Memory B cell (primary cell): ENCODE data around the gene CUX1.

Experiments
- ATAC-seq: fragments of 150-1000 bp; cut with Tn5 transposase; 2 replicates; pipeline ENCODE4 v1.10.0; 2021; ENCODE audit warnings: low read depth, mild to moderate bottlenecking, moderate library complexity
- DNase-seq, 2 donors: peaks; one replicate each; pipeline ENCODE4 v3.0.0; 2022; ENCODE audit warnings: low spot score in 2 of 2
- H3K27ac Mint-ChIP-seq: one replicate; pipeline ENCODE4 v1.8.0; 2022; ENCODE audit warnings: mild to moderate bottlenecking, moderate library complexity, mixed read lengths
- H3K27me3 Mint-ChIP-seq: one replicate; pipeline ENCODE4 v1.8.0; 2022; ENCODE audit warnings: mixed read lengths
- H3K36me3 Mint-ChIP-seq: one replicate; pipeline ENCODE4 v1.8.0; 2022; ENCODE audit warnings: mild to moderate bottlenecking, mixed read lengths
- H3K4me1 Mint-ChIP-seq: one replicate; pipeline ENCODE4 v1.8.0; 2022; ENCODE audit warnings: mixed read lengths
- H3K4me3 Mint-ChIP-seq: one replicate; pipeline ENCODE4 v1.8.0; 2022; ENCODE audit warnings: mild to moderate bottlenecking, moderate library complexity, mixed read lengths
- H3K9me3 Mint-ChIP-seq: one replicate; pipeline ENCODE4 v1.8.0; 2022; ENCODE audit warnings: mixed read lengths

Gene CUX1

GRCh38 chr7:102252366-102252982, 435.0 kb downstream of the CUX1 start:
- Mint-ChIP-seq H3K4me1 (peaks cover 10% of the 10 kb centered on the region), H3K36me3 (peaks cover 10% of the 10 kb centered on the region), H3K27ac (peak overlapping the region; percentile 20), H3K9me3 (no peaks in the 10 kb centered on the region), H3K4me3 (no peak overlapping the region), H3K27me3 (no peaks in the 10 kb centered on the region)
- DNase-seq (no peak), ATAC-seq (no peak)

- ATAC-seq (no peak), DNase-seq (no peak)
- Mint-ChIP-seq H3K27me3 (no peaks in the 10 kb centered on the region), H3K4me1 (peaks cover 10% of the 10 kb centered on the region), H3K36me3 (peaks cover 10% of the 10 kb centered on the region), H3K9me3 (no peaks in the 10 kb centered on the region), H3K27ac (no peak overlapping the region), H3K4me3 (no peak overlapping the region)
Observed at GRCh38 chr7:102253066-102253972, 435.9 kb downstream of the CUX1 start.

- H3K4me1 Mint-ChIP-seq: peaks cover 10% of the 10 kb centered on the region
Observed at GRCh38 chr7:102253973-102254370, 436.5 kb downstream of the CUX1 start.

GRCh38 chr7:102254521-102254920, 437.1 kb downstream of the CUX1 start:
- no peaks in the 10 kb centered on the region for H3K27me3 Mint-ChIP-seq
- no peaks in the 10 kb centered on the region for H3K9me3 Mint-ChIP-seq
- ATAC-seq (no peak), DNase-seq (no peak)
- peaks cover 10% of the 10 kb centered on the region for H3K36me3 Mint-ChIP-seq
- H3K4me3 Mint-ChIP-seq: no peak overlapping the region
- H3K27ac Mint-ChIP-seq: no peak overlapping the region
- H3K4me1 Mint-ChIP-seq: peaks cover 10% of the 10 kb centered on the region

More at GRCh38 chr7:102253973-102254370, 436.5 kb downstream of the CUX1 start:
- Mint-ChIP-seq H3K9me3 (no peaks in the 10 kb centered on the region), H3K36me3 (peaks cover 10% of the 10 kb centered on the region), H3K27ac (no peak overlapping the region), H3K27me3 (no peaks in the 10 kb centered on the region), H3K4me3 (no peak overlapping the region)
- ATAC-seq: no peak
- no peak for DNase-seq

- H3K36me3 Mint-ChIP-seq: peaks cover 5% of the 10 kb centered on the region
- no peak overlapping the region for H3K4me3 Mint-ChIP-seq
- DNase-seq (no peak), ATAC-seq (no peak)
- H3K4me1 Mint-ChIP-seq: peaks cover 8% of the 10 kb centered on the region
- H3K9me3 Mint-ChIP-seq: no peaks in the 10 kb centered on the region
- H3K27ac Mint-ChIP-seq: no peak overlapping the region
- no peaks in the 10 kb centered on the region for H3K27me3 Mint-ChIP-seq
Observed at GRCh38 chr7:102255501-102255900, 438.1 kb downstream of the CUX1 start.

- H3K4me3 Mint-ChIP-seq: no peak overlapping the region
Observed at GRCh38 chr7:102255916-102256315, 438.5 kb downstream of the CUX1 start.

GRCh38 chr7:102258073-102258748, 440.8 kb downstream of the CUX1 start:
- ATAC-seq: no peak
- no peaks in the 10 kb centered on the region for H3K9me3 Mint-ChIP-seq
- H3K27ac Mint-ChIP-seq: no peak overlapping the region
- DNase-seq: no peak
- no peaks in the 10 kb centered on the region for H3K27me3 Mint-ChIP-seq
- no peaks in the 10 kb centered on the region for H3K4me1 Mint-ChIP-seq
- no peak overlapping the region for H3K4me3 Mint-ChIP-seq
- H3K36me3 Mint-ChIP-seq: peaks cover 2% of the 10 kb centered on the region

More at GRCh38 chr7:102255916-102256315, 438.5 kb downstream of the CUX1 start:
- DNase-seq (no peak), ATAC-seq (no peak)
- no peaks in the 10 kb centered on the region for H3K9me3 Mint-ChIP-seq
- H3K36me3 Mint-ChIP-seq: peaks cover 3% of the 10 kb centered on the region
- no peaks in the 10 kb centered on the region for H3K27me3 Mint-ChIP-seq
- peaks cover 7% of the 10 kb centered on the region for H3K4me1 Mint-ChIP-seq
- no peak overlapping the region for H3K27ac Mint-ChIP-seq

- H3K27me3 Mint-ChIP-seq: no peaks in the 10 kb centered on the region
- H3K27ac Mint-ChIP-seq: no peak overlapping the region
- no peak for DNase-seq
Observed at GRCh38 chr7:102258749-102259107, 441.3 kb downstream of the CUX1 start.

GRCh38 chr7:102260856-102261255, 443.4 kb downstream of the CUX1 start:
- Mint-ChIP-seq H3K4me1 (no peaks in the 10 kb centered on the region), H3K9me3 (no peaks in the 10 kb centered on the region), H3K27me3 (peaks cover 1% of the 10 kb centered on the region), H3K36me3 (no peaks in the 10 kb centered on the region), H3K27ac (no peak overlapping the region), H3K4me3 (no peak overlapping the region)
- ATAC-seq: no peak
- no peak for DNase-seq

More at GRCh38 chr7:102258749-102259107, 441.3 kb downstream of the CUX1 start:
- no peaks in the 10 kb centered on the region for H3K9me3 Mint-ChIP-seq
- no peak for ATAC-seq
- H3K4me3 Mint-ChIP-seq: no peak overlapping the region
- H3K4me1 Mint-ChIP-seq: no peaks in the 10 kb centered on the region
- H3K36me3 Mint-ChIP-seq: peaks cover 2% of the 10 kb centered on the region

GRCh38 chr7:102261451-102261850, 444.0 kb downstream of the CUX1 start:
- no peak for DNase-seq
- Mint-ChIP-seq H3K27ac (no peak overlapping the region), H3K4me1 (no peaks in the 10 kb centered on the region), H3K27me3 (peaks cover 1% of the 10 kb centered on the region), H3K36me3 (no peaks in the 10 kb centered on the region), H3K9me3 (no peaks in the 10 kb centered on the region), H3K4me3 (no peak overlapping the region)
- ATAC-seq: no peak

GRCh38 chr7:102262546-102262945, 445.1 kb downstream of the CUX1 start:
- peaks cover 1% of the 10 kb centered on the region for H3K27me3 Mint-ChIP-seq
- ATAC-seq (no peak), DNase-seq (no peak)
- H3K9me3 Mint-ChIP-seq: no peaks in the 10 kb centered on the region
- H3K36me3 Mint-ChIP-seq: no peaks in the 10 kb centered on the region
- H3K4me3 Mint-ChIP-seq: no peak overlapping the region
- no peaks in the 10 kb centered on the region for H3K4me1 Mint-ChIP-seq
- no peak overlapping the region for H3K27ac Mint-ChIP-seq

GRCh38 chr7:102264367-102264891, 447.0 kb downstream of the CUX1 start:
- no peaks in the 10 kb centered on the region for H3K36me3 Mint-ChIP-seq
- no peak overlapping the region for H3K4me3 Mint-ChIP-seq
- peaks cover 1% of the 10 kb centered on the region for H3K27me3 Mint-ChIP-seq
- no peaks in the 10 kb centered on the region for H3K4me1 Mint-ChIP-seq
- DNase-seq: no peak
- H3K27ac Mint-ChIP-seq: no peak overlapping the region
- no peak for ATAC-seq
- no peaks in the 10 kb centered on the region for H3K9me3 Mint-ChIP-seq

- H3K4me1 Mint-ChIP-seq: no peaks in the 10 kb centered on the region
- no peaks in the 10 kb centered on the region for H3K36me3 Mint-ChIP-seq
- peaks cover 1% of the 10 kb centered on the region for H3K27me3 Mint-ChIP-seq
- no peaks in the 10 kb centered on the region for H3K9me3 Mint-ChIP-seq
- H3K27ac Mint-ChIP-seq: no peak overlapping the region
- H3K4me3 Mint-ChIP-seq: no peak overlapping the region
- DNase-seq (no peak), ATAC-seq (no peak)
Observed at GRCh38 chr7:102266541-102266940, 449.1 kb downstream of the CUX1 start.

GRCh38 chr7:102268635-102269034, 451.2 kb downstream of the CUX1 start:
- Mint-ChIP-seq H3K9me3 (no peaks in the 10 kb centered on the region), H3K4me1 (peaks cover 3% of the 10 kb centered on the region), H3K36me3 (no peaks in the 10 kb centered on the region), H3K27me3 (peaks cover 1% of the 10 kb centered on the region), H3K27ac (no peak overlapping the region), H3K4me3 (no peak overlapping the region)
- ATAC-seq: no peak
- no peak for DNase-seq
